Activated effector memory CD4-positive, alpha-beta T cell treated with anti-CD3 and anti-CD28 coated beads, Interleukin-2, amount 50 U/mL, for 16 hours (primary cell): ENCODE measurements around the gene FOXO4.

Source experiments
- DNase-seq: peaks from one replicate; pipeline ENCODE4 v3.0.0-alpha.2; 2020

The FOXO4 gene

DNA sequence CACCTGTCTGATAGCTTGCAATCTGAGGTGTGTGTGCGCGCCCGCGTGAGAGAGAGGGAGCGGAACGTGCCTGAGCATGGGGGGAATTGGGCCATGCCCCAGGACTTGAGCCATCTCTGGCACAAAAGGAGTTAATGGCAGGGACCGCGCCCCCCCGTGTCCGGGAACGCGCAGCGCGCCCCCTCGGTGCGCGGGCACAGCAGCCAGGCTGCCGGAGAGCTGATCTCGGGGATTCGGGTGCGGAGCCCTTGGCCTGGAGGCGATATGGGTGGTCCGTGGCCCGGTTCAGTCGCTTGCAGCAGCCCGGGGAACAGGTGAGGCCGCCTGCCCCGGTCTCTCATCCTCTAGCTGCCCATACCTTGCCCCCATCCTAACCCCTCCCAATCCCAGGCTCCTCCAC lies 49.0 kb downstream of the FOXO4 start, which contains the start of gene NLGN3:
TSS of gene NLGN3 (plus strand) at position 191 of the 400 bp plus-strand sequence. CDS start 2,909 bp downstream, outside the sequence.
- DNase-seq: no peak

DNA sequence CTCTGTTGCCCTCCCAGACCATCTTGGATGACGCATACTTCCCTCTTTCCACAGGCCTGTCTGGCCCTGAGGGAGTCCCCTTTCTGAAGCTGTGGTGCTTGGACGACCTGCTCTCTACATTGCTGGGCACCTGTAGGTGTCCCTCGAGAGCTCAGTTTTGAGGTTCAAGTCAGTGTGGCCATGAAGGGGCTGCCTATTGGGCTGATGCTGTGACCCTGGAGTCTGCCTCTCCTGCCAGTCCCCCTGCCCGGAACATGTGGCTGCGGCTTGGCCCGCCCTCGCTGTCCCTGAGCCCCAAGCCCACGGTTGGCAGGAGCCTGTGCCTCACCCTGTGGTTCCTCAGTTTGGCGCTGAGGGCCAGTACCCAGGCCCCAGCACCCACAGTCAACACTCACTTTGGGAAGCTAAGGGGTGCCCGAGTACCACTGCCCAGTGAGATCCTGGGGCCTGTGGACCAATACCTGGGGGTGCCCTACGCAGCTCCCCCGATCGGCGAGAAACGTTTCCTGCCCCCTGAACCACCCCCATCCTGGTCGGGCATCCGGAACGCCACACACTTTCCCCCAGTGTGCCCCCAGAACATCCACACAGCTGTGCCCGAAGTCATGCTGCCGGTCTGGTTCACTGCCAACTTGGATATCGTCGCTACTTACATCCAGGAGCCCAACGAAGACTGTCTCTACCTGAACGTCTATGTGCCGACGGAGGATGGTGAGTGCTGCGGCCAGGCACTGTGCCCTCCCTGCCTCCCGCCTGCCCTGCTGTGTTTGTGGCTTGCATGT lies 52.0 kb downstream of the FOXO4 start:
- DNase-seq: no peak

DNA sequence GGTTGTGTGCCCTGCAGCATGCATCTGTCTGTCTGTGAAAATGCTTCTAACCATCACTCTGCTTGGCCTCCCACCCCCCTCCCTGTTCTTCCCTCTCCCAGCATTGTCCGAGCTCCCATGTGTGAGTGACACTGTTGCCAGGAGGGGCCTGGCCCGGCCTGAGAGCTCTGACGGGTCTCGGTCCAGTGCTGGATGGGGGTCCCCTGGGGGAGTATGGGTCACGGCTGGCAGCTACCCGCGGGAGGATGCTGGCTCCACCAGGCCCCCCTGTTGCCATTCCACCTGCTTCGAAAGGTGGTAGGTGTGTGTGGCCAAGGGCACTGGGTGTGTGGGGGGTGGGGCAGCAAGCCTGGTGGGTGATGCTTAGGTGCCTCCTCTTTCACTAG lies 52.6 kb downstream of the FOXO4 start:
- no peak for DNase-seq

DNA sequence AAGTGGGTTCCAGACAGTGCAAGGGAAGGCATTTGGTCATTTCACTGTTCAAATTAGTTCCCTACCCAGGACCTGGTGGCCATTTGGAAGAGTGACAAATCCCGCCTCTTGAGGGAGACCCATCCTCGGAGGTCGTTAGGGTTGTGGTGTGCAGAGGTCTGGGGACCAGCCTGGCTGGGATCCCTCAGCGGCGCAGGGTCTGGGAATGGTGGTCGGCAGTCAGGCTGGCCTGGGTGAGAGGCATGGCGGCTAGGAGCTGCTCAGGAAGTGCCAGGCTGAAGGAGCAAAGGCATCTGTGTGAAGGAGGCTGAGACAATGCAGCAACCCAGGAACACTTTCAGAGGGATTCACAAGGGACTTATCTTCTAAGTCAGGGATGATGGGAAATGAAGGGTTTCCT lies 55.7 kb downstream of the FOXO4 start:
- no peak for DNase-seq
